GDM1 (cell line): ENCODE measurements around the gene ZBED6.
"Not testable (repeated sequence)": the region's sequence is repeated elsewhere in the genome, so short reads cannot be mapped to it uniquely, and the experiment has no call there.

Experiments used
- DNase-seq: peaks from one replicate; lab custom pipeline; 2025; lab: John Stamatoyannopoulos, UW

ZBED6 gene

GRCh38 chr1:203795441-203796235 is at the start of gene ZBED6, which contains the start of gene ZC3H11A:
Gene ZBED6, plus strand, starts transcription at chr1:203795623. Its CDS starts 1,900 bp downstream, at chr1:203797523.
Gene ZC3H11A, plus strand, starts transcription at chr1:203795623. Its CDS starts 21,448 bp downstream, at chr1:203817071.
- peak; percentile 96 for DNase-seq

GRCh38 chr1:203746281-203746680 is 49.1 kb upstream of the ZBED6 start:
- no peak for DNase-seq

- no peak for DNase-seq
Observed at GRCh38 chr1:203751051-203751450, 44.4 kb upstream of the ZBED6 start.

DNA sequence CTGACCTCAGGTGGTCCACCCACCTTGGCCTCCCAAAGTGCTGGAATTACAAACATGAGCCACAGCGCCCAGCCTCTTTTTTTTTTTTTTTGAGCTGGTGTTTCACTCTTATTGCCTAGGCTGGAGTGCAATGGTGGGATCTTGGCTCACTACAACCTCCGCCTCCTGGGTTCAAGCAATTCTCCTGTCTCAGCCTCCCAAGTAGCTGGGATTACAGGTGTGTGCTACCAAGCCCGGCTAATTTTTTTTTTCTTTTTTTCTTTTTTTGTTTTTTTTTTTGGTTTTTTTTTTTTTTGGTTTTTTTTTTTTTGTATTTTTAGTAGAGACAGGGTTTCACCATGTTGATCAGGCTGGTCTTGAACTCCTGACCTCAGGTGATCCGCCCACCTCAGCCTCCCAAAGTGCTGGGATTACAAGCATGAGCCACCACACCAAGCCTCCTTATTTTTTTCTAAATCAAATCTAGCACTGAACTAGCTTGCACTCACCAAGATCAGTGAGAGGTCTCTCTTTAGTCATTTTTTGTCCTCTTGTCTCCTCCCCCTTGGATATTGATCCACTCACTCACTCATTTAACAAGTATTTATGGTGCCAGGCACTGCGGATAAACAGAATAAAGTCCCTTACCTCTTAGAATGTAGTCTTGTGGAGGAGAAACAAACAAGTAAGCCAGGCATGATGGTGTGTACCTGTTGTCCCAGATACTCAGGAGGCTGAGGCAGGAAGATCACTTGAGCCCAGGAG is 43.6 kb upstream of the ZBED6 start:
- not testable (repeated sequence) for DNase-seq

- DNase-seq = no peak
Observed at GRCh38 chr1:203754455-203754864, 41.0 kb upstream of the ZBED6 start.

DNA sequence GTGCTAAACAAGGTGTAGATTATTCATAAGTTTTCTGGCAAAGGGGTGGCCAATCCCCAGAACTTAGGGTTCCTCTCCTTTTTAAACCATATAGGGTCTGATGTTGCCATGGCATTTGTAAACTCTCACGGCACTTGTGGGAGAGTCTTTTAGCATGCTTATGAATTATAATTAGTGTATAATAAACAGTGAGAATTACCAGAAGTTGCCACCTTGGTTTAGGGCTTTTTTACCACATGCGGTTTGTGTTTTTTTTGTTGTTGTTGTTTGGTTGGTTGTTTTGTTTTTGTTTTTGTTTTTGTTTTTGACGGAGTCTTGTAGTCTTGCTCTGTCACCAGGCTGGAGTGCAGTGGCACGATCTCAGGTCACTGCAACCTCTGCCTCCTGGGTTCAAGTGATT is 39.4 kb upstream of the ZBED6 start:
- DNase-seq = no peak

GRCh38 chr1:203758749-203759148 is 36.7 kb upstream of the ZBED6 start:
- DNase-seq = not testable (repeated sequence)

DNA sequence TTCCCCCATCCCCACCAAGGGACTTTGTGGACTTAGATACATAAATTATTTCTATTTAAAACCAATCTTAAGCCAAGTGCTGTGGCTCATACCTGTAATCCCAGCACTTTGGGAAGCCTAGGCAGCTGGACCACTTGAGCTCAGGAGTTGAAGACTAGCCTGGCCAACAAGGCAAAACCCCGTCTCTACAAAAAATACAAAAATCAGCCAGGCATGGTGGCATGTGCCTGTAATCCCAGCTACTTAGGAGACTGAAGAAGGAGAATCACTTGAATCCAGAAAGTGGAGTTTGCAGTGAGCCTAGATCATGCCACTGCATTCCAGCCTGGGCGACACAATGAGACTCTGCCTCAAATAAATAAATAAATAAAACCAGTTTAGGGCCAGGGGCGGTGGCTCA is 34.9 kb upstream of the ZBED6 start:
- DNase-seq = no peak

- not testable (repeated sequence) for DNase-seq
Observed at GRCh38 chr1:203761958-203762357, 33.5 kb upstream of the ZBED6 start.

DNA sequence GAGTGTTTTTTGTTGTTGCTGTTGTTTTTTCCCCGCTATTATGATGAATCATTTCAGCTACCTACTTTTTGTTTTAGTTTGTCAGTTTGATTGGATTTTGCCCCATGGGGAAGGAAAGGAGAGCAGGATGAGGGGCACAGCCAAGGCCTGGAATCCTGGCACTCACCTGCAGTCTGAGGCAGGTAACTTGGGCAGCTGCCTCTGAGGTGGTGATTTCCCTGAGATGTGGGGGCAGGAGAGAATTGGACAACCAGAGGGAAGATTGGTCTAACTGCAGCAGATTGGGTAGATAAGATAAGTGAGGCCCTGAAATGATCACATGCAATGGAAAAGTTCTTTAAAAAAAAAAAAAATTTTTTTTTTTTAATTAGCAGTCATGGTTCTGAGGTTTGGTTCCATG is 31.9 kb upstream of the ZBED6 start:
- no peak for DNase-seq

DNA sequence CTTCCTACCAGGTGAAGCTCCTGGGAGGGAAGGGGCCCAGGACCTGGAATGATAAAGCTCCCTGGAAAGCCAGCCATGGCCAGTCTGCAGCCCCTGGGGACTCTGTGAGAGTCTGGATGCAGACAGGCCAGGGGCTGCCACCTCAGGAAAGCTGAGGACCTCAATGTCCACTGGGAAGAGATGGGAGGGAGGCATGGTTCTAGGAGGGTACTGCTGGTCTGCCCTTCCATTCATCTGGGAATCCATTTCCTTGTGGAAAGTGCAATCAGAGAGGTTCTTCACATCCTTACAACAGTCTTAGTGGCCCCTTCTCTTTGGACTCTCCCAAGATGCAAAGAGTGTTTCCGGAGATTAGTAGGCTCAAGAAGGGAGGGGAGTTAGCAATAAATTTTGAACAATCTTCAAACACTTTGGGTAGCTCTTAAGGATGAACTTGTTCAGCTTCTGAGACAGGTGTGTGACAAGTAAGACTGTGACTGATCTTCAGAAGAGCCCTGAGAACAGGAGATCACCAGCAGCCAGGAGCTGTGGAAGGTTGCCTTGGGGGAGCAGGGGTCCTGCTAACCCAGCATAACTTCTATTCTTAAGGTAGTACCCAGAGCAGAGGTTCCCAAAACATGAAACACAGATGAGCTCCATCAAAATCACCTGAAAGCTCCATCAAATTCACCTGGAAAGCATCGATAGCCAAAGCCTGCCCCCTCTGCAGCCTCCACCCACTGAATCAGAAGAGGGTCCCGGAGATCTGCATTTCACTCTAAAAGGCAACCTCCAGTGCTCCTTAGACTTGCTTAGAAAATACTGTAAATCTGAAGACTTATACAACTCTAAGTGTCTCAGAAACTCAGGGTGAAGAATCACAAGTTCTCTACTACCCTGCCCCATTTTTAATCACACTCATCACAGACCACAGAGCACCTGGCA is 31.1 kb upstream of the ZBED6 start:
- no peak for DNase-seq

- no peak for DNase-seq
Observed at GRCh38 chr1:203765029-203765837, 30.2 kb upstream of the ZBED6 start, which contains the start of gene LAX1. Gene LAX1, plus strand, starts transcription at chr1:203765183. Its CDS starts 383 bp downstream, at chr1:203765566.

GRCh38 chr1:203768256-203768655 is 27.2 kb upstream of the ZBED6 start:
- DNase-seq = no peak

DNA sequence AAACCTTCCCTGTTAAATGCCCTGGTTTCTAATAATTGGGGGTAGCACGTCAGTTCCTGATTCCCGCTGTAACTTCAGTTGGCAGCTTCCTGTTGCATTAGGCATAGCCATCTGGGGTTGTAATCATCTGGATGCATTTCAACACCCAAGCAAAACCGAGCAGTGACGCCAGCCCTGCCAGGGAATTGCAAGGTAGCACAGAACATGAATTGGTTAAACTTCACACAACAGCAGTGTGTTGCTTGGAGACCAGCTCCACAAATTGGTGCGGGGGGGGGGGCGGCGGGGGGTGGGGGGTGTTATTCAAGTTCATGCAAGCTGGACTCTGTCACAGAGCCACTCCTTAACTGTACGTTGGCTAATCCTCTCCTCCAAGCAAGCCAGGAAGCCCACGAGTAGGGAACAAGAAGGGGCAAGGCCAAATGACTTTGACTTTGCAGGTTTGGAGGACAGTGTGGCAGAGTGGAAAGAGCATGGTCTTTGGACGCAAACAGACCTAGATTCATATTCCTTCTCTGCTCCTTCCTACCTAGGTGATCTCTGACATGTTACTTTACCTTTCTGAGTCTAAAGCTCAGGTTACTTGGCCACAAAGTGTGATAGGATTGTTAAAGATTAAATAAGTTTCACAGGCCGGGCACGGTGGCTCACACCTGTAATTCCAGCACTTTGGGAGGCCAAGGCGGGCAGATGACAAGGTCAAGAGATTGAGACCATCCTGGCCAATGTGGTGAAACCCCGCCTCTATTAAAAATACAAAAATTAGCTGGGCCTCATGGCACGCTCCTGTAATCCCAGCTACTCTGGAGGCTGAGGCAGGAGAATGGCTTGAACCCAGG is 25.7 kb upstream of the ZBED6 start:
- DNase-seq = no peak

DNA sequence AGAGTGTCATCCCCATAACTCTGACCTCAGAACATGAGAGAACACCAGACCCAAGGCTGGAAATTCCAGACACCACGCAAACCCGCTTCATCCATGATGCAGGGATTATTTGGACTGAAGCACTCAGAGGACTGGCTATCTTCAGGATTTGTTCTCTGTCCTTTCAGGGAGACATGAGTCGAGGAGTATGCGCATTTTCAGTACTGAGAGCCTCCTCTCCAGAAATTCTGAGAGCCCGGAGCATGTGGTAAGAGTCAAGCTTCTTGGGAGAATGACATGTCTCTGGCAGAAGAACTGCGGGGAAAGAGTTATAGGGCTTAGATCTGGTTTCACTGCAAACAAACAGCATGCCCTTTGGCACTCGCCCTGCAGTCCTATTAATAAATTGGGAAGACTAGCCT is 23.5 kb upstream of the ZBED6 start:
- no peak for DNase-seq

- DNase-seq = no peak
Observed at GRCh38 chr1:203772836-203773235, 22.6 kb upstream of the ZBED6 start.

- no peak for DNase-seq
Observed at GRCh38 chr1:203776636-203777035, 18.8 kb upstream of the ZBED6 start.

DNA sequence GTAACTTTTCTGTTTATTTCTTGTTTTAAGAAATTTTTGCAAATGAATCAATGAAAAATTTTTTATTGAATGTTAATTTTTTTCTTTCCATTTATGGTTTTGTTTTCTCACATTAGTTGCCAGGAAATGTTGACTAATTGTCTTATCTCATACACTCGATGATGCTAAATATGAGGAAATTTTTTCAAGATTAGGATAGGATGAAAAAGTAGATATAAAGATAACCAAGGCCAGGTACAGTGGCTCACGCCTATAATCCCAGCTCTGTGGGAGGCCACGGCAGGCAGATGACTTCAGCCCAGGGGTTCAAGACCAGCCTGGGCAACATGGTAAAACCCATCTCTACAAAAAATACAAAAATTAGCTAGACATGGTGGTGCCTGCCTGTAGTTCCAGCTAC is 17.8 kb upstream of the ZBED6 start:
- no peak for DNase-seq

- no peak for DNase-seq
Observed at GRCh38 chr1:203778146-203778545, 17.3 kb upstream of the ZBED6 start.

GRCh38 chr1:203778789-203779188 is 16.6 kb upstream of the ZBED6 start:
- no peak for DNase-seq
